HL-60/S4 treated with phorbol 12-myristate 13-acetate at 8.2 ng/mL for 4 days and 3 days (cell line): Measurements from ENCODE around the gene HEG1.

Source experiments
- in situ Hi-C: fragments of 300-500 bp; cut with MboI; formaldehyde crosslinking; loops from 2 replicates; pipeline ENCODE4 v1.15.0; 2022; ENCODE audit warnings: low sequenced_read_pairs

HEG1 gene

GRCh38 chr3:124926426-124927101 lies 129.2 kb downstream of the HEG1 start:
- in situ Hi-C loops, result no loop called here

DNA sequence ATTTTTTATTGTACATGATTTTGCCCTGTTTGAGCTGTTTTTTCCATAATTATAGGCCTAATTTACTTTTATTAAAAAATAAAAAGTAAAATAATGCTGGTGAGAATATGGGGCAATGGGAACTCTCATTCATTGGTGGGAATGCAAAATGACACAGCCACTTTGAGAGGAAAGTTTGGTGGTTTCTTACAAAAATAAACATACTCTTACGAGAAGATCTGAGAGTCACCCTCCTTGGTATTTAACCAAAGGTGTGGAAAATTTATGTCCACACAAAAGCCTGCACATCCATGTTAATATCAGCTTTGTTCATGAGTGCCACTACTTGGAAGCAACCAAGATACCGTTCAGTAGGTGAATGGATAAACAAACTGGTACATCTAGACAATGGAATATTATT lies 131.1 kb downstream of the HEG1 start:
- in situ Hi-C loops, result no loop called here

- in situ Hi-C loops, result no loop called here
These were observed 132.0 kb downstream of the HEG1 start for GRCh38 chr3:124923833-124924232.

GRCh38 chr3:124920718-124921117 lies 135.1 kb downstream of the HEG1 start:
- in situ Hi-C loops, result no loop called here

GRCh38 chr3:124919756-124920155 lies 136.0 kb downstream of the HEG1 start:
- in situ Hi-C loops, result no loop called here

GRCh38 chr3:124918524-124918923 lies 137.3 kb downstream of the HEG1 start:
- in situ Hi-C loops, result no loop called here

- in situ Hi-C loops, result no loop called here
These were observed 138.9 kb downstream of the HEG1 start for GRCh38 chr3:124916837-124917409.
